ENCODE results near the gene POT1.

- TF ChIP-seq CTCF (conservative IDR thresholded peaks at IDR 0.05; ENCODE audit: low read depth in 2 of 2) (no peak), EZH2phosphoT487 (IDR thresholded peaks at IDR 0.05; ENCODE audit: unreplicated experiment) (no peak), POLR2AphosphoS5 (IDR thresholded peaks at IDR 0.05; ENCODE audit: low read depth) (no peak), JUNB (IDR thresholded peaks at IDR 0.05; ENCODE audit: unreplicated experiment) (no peak), REST (IDR thresholded peaks at IDR 0.05; ENCODE audit: unreplicated experiment) (no peak), EZH2 (IDR thresholded peaks at IDR 0.05; ENCODE audit: low read depth, unreplicated experiment) (no peak), ETS1 (IDR thresholded peaks at IDR 0.05) (no peak), CREB1 (CRISPR knock-in tag; IDR thresholded peaks at IDR 0.05; ENCODE audit: low read depth) (no peak), NANOG (IDR thresholded peaks at IDR 0.05; ENCODE audit: borderline replicate concordance) (no peak), STAT1 (IDR thresholded peaks at IDR 0.05; ENCODE audit: unreplicated experiment) (no peak), ZNF114 (CRISPR knock-in tag; IDR thresholded peaks at IDR 0.05) (no peak), ZNF331 (CRISPR knock-in tag; IDR thresholded peaks at IDR 0.05; ENCODE audit: low read depth) (no peak)
These were observed 7.5 kb upstream of the POT1 start for GRCh38 chr7:124937076-124937475.

All from GM23338 (cell line).